Activated B cell treated with CpG ODN at 0.5 μM for 24 hours (primary cell): ENCODE data around the gene PGAM5. TPM values are rescaled to one million over a fixed set of nuclear protein-coding genes. Genes with fewer than 3 reads are reported as not detected.

Experiments used
- ATAC-seq: fragments of 200-7000 bp; cut with Tn5 transposase; one replicate; pipeline ENCODE4 v1.10.0; 2021; ENCODE audit warnings: low read depth, mild to moderate bottlenecking, moderate library complexity
- CTCF ChIA-PET: fragments of 350-600 bp; sonication (Branson Sonifier 250); formaldehyde crosslinking; loops from one replicate; lab custom pipeline; 2021; ENCODE audit warnings: antibody characterized with exemption; lab: Charles Lee
- POLR2A ChIA-PET: fragments of 350-600 bp; sonication (Branson Sonifier 250); formaldehyde crosslinking; loops from one replicate; lab custom pipeline; 2021; ENCODE audit warnings: antibody characterized with exemption; lab: Charles Lee
- DNase-seq: peaks from one replicate; pipeline ENCODE4 v3.0.0; 2022
- H3K27ac Mint-ChIP-seq: one replicate; pipeline ENCODE4 v1.8.0; 2020; ENCODE audit warnings: mixed read lengths
- H3K27me3 Mint-ChIP-seq: one replicate; pipeline ENCODE4 v1.8.0; 2021; ENCODE audit warnings: mixed read lengths
- H3K36me3 Mint-ChIP-seq: one replicate; pipeline ENCODE4 v1.8.0; 2021; ENCODE audit warnings: low read depth, mixed read lengths
- H3K4me1 Mint-ChIP-seq: one replicate; pipeline ENCODE4 v1.8.0; 2021; ENCODE audit warnings: mixed read lengths
- H3K4me3 Mint-ChIP-seq: one replicate; pipeline ENCODE4 v1.8.0; 2020; ENCODE audit warnings: mild to moderate bottlenecking, mixed read lengths
- H3K9me3 Mint-ChIP-seq: one replicate; pipeline ENCODE4 v1.8.0; 2020; ENCODE audit warnings: mixed read lengths
- intact Hi-C: fragments of 100-400 bp; cut with micrococcal nuclease; formaldehyde crosslinking; loops from one replicate; pipeline ENCODE4 v1.15.1; 2024
- total RNA-seq: library from RNA; stranded (reverse); gene quantifications from 2 replicates; pipeline ENCODE4 v1.2.3, GENCODE V29; 2022
- TF ChIP-seq, protein P1 (sequence below): fragments of 200-600 bp; IDR thresholded peaks from one replicate; pipeline ENCODE4 v1.8.0; 2022; ENCODE audit warnings: antibody characterized with exemption, mild to moderate bottlenecking

Gene PGAM5
- total RNA-seq, 1 donor from 2014 or later, result 48.7 TPM

DNA sequence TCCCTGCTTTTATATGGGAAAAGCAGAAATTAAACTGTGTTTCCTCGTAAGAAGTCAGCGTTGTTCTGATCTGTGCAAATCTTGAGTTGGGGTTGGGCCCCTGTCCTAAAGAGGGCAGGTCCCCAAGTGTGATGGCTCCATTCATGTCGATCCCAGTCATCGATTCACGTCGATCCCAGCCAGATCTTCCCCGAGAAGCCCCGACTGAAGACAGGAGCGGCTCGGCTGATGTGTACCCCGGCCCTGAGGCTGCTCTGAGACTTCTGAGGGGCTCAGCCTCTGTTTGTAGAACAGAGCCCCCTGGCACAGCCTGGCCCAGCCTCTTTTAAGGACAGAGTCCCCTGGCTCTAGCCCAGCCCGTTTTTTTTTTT, 9.3 kb downstream of the PGAM5 start:
- H3K9me3 Mint-ChIP-seq, result no peaks in the 10 kb centered on the region
- H3K36me3 Mint-ChIP-seq, result peaks cover 78% of the 10 kb centered on the region
- CTCF ChIA-PET, result no interaction called here
- intact Hi-C loops, result no loop called here
- ATAC-seq (no peak), DNase-seq (no peak)
- POLR2A ChIA-PET, result no interaction called here
- no peaks in the 10 kb centered on the region for H3K27me3 Mint-ChIP-seq
- no peak overlapping the region for H3K4me3 Mint-ChIP-seq
- H3K4me1 Mint-ChIP-seq, result no peaks in the 10 kb centered on the region
- H3K27ac Mint-ChIP-seq, result no peak overlapping the region
- TF ChIP-seq, protein P1, sequence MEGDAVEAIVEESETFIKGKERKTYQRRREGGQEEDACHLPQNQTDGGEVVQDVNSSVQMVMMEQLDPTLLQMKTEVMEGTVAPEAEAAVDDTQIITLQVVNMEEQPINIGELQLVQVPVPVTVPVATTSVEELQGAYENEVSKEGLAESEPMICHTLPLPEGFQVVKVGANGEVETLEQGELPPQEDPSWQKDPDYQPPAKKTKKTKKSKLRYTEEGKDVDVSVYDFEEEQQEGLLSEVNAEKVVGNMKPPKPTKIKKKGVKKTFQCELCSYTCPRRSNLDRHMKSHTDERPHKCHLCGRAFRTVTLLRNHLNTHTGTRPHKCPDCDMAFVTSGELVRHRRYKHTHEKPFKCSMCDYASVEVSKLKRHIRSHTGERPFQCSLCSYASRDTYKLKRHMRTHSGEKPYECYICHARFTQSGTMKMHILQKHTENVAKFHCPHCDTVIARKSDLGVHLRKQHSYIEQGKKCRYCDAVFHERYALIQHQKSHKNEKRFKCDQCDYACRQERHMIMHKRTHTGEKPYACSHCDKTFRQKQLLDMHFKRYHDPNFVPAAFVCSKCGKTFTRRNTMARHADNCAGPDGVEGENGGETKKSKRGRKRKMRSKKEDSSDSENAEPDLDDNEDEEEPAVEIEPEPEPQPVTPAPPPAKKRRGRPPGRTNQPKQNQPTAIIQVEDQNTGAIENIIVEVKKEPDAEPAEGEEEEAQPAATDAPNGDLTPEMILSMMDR, result no peak

DNA sequence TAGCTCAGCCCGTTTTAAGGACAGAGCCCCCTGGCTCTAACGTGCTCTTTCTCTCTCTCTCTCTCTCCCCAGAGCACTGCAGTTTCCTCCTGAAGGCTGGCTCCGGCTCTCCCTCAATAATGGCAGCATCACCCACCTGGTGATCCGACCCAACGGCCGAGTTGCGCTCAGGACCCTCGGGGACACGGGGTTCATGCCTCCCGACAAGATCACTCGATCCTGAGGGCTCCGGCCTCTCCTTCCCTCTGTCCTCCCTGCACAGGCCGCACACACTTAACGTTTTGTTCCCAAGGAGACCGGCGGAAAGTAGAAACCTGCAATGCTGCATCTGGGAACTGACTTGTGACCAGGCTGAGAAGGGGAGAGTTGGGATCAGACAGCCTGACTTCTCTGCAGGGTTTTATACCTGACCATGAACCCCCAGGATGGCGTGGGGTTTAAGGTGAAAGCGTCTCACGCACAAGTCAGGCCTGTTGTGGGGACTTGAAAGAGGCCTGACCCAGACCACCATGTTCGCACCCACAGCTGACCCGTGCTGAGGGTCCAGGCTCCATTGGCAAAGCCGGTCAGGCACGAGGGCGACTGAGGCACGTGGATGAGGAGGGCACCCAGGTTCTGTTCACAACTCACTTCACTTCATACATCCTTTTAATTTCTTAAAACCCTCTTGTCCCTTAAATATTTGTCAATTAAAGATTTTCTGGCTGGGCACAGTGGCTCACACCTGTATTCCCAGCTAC, 10.1 kb downstream of the PGAM5 start:
- POLR2A ChIA-PET, result no interaction called here
- no peak overlapping the region for H3K4me3 Mint-ChIP-seq
- intact Hi-C loops, result no loop called here
- no peaks in the 10 kb centered on the region for H3K9me3 Mint-ChIP-seq
- ATAC-seq (no peak), DNase-seq (no peak)
- TF ChIP-seq, protein P1, result no peak
- CTCF ChIA-PET, result no interaction called here
- H3K27ac Mint-ChIP-seq, result no peak overlapping the region
- H3K27me3 Mint-ChIP-seq, result no peaks in the 10 kb centered on the region
- H3K36me3 Mint-ChIP-seq, result peaks cover 81% of the 10 kb centered on the region
- H3K4me1 Mint-ChIP-seq, result no peaks in the 10 kb centered on the region

DNA sequence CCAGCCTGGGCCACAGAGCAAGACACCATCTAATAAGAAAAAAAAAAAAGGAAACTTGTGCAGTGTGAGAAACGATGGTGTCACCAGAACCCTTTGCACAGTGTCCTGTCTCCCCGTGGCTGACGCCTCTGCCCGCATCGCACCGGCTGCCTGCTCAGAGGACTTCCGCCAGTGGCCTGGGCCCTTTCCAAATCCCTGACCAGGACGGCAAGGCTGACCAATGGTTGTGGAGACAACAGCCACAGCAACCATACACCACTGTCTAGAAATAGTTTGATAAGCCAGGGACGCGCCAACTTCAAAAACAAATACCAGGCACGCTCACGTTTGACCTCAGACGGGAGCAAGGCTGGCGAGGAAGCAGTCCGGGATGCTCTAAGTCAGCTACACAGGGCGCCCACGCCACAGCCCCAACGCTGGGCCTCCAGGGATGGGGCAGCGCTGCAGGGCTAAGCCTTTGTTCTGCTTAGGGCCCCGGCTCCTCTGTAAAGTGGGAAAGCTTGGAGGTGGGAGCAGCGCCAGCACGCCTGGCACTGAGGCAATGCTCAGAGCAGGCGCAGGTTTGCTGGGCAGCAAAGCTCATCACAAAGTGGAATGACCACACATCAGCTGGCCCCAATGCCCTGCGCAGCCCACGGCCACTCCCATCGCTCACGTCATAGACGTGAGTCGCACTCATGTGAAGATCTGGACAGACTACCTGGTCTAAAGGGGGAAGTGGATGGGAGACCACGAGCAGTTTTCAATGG, 12.5 kb downstream of the PGAM5 start:
- TF ChIP-seq, protein P1, result no peak
- Mint-ChIP-seq H3K36me3 (peaks cover 89% of the 10 kb centered on the region), H3K9me3 (no peaks in the 10 kb centered on the region), H3K27ac (no peak overlapping the region), H3K4me1 (no peaks in the 10 kb centered on the region), H3K4me3 (no peak overlapping the region), H3K27me3 (no peaks in the 10 kb centered on the region)
- CTCF ChIA-PET, result no interaction called here
- intact Hi-C loops, result no loop called here
- DNase-seq (no peak), ATAC-seq (no peak)
- POLR2A ChIA-PET, result no interaction called here

GRCh38 chr12:132723764-132724140, 13.1 kb downstream of the PGAM5 start:
- H3K27ac Mint-ChIP-seq, result no peak overlapping the region
- POLR2A ChIA-PET, result interaction anchor here (0.8 kb wide), 1 partner anchor 10 kb away, joined by 3 read pairs; no protein-coding TSS in a partner anchor
- no peaks in the 10 kb centered on the region for H3K9me3 Mint-ChIP-seq
- DNase-seq (no peak), ATAC-seq (no peak)
- H3K4me3 Mint-ChIP-seq, result no peak overlapping the region
- TF ChIP-seq, protein P1, result no peak
- intact Hi-C loops, result no loop called here
- H3K4me1 Mint-ChIP-seq, result no peaks in the 10 kb centered on the region
- CTCF ChIA-PET, result no interaction called here
- H3K27me3 Mint-ChIP-seq, result no peaks in the 10 kb centered on the region
- peaks cover 92% of the 10 kb centered on the region for H3K36me3 Mint-ChIP-seq

DNA sequence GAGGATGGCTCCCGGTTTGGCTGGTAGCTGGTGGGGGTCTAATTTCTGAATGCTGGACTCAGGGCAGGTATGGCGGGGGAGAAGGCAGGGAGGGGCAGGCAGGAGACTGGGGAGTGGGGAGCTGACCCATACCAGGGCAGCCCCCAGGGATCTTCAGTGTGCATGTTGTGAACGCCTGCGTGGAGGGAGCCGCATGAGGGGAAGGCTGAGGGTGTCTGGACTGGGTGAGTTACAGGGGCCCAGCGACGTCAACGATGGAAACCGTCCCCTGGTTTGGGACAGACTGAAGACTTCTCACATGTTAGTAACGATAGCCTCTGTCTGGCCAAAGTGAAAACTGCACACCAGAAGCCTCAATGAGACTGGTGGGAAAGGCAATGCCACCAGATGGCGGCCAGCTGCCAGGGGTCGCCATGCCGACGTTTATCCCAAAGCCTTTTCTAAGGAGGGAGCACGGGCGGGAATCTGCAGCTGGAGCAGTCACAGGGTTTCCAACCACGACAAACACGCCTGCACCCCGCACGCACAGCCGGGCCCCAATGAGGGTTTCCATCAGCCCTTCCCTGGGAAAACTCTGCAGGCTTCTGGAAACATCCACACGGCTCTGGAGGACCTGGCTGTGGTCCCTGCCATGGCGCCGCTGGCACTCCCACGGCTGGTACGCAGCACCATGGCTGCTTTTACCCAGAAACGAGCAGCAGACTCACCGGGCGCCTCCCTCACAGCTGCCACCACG, 14.0 kb downstream of the PGAM5 start:
- H3K9me3 Mint-ChIP-seq, result no peaks in the 10 kb centered on the region
- no peaks in the 10 kb centered on the region for H3K4me1 Mint-ChIP-seq
- DNase-seq, result no peak
- peaks cover 88% of the 10 kb centered on the region for H3K36me3 Mint-ChIP-seq
- H3K27ac Mint-ChIP-seq, result no peak overlapping the region
- CTCF ChIA-PET, result no interaction called here
- no peaks in the 10 kb centered on the region for H3K27me3 Mint-ChIP-seq
- POLR2A ChIA-PET, result interaction anchor here (0.8 kb wide), 1 partner anchor 11 kb away, joined by 3 read pairs; no protein-coding TSS in a partner anchor
- intact Hi-C loops, result no loop called here
- TF ChIP-seq, protein P1, result no peak
- no peak for ATAC-seq
- no peak overlapping the region for H3K4me3 Mint-ChIP-seq
